ENCODE data around the gene BYSL. TPM values are rescaled to one million over a fixed set of nuclear protein-coding genes. Genes with fewer than 3 reads are reported as not detected.

BYSL gene
- total RNA-seq, 6 donors from 2014 or later: 5.6 to 20.9 (median 12.5) TPM

DNA sequence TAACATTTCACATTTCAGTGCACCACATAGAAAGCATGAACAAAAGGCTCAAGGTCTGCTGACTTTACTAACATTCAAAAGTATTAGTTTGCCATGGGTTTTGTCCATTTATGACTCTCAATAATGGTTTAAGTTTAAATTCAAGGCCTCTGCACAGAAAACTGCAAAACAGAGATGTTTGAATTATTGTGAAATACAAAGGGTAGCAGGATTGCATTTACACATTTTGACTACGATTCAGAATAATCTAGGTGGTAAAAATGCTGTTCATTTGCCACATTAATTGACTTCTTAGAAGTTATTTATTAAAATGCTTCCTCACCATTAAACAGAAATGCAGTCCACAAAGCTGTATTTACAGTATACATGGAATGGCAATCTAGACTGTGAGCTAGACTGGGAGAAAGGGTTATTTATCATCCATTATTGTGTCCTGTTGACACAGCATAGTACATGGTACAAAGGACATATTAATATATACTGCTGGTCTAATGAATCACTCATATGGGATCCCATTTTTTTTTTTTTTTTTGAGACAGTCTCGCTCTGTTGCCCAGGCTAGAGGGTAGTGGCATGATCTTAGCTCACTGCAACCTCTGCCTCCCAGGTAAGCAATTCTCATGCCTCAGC is 44.1 kb upstream of the BYSL start:
- H3K36me3 ChIP-seq: no peaks in the 10 kb centered on the region
- H3K9me3 ChIP-seq: no peaks in the 10 kb centered on the region
- H3K4me3 ChIP-seq: no peak overlapping the region
- 94 to 97% methylated on average over 2 of the region's 2 CpGs for WGBS, 2 donors
- no peak overlapping the region for H3K27ac ChIP-seq
- H3K27me3 ChIP-seq: no peaks in the 10 kb centered on the region
- DNase-seq (no peak), ATAC-seq (ENCODE audit: low FRiP score in 2 of 2) (no peak)
- no peaks in the 10 kb centered on the region for H3K4me1 ChIP-seq
- no peak for TF ChIP-seq POLR2A (IDR thresholded peaks at IDR 0.05)
- TF ChIP-seq EP300 (IDR thresholded peaks at IDR 0.05): no peak
- TF ChIP-seq, protein P1, sequence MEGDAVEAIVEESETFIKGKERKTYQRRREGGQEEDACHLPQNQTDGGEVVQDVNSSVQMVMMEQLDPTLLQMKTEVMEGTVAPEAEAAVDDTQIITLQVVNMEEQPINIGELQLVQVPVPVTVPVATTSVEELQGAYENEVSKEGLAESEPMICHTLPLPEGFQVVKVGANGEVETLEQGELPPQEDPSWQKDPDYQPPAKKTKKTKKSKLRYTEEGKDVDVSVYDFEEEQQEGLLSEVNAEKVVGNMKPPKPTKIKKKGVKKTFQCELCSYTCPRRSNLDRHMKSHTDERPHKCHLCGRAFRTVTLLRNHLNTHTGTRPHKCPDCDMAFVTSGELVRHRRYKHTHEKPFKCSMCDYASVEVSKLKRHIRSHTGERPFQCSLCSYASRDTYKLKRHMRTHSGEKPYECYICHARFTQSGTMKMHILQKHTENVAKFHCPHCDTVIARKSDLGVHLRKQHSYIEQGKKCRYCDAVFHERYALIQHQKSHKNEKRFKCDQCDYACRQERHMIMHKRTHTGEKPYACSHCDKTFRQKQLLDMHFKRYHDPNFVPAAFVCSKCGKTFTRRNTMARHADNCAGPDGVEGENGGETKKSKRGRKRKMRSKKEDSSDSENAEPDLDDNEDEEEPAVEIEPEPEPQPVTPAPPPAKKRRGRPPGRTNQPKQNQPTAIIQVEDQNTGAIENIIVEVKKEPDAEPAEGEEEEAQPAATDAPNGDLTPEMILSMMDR (IDR thresholded peaks at IDR 0.05): no peak
- TF ChIP-seq POLR2AphosphoS5 (IDR thresholded peaks at IDR 0.05): no peak

DNA sequence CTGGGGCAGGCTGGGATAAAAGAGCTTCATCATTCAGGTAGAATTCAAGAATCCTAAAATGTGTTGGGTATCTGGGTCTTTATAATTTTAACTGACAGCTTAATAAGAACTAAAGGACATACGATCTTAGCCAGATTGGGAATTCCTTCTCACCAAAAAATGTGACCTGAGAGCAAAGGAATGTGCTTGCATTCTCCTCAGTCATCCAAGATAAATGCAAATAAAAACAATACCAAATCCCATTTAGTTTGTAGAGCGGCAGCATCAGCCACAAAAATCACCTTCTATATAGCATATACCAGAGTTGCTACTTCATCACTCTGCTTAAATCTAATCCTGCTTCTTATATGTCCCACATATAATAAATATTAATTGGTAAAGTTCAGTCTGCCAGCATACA is 43.1 kb upstream of the BYSL start:
- ATAC-seq (ENCODE audit: low FRiP score in 2 of 2) (no peak), DNase-seq (no peak)
- TF ChIP-seq, protein P1 (IDR thresholded peaks at IDR 0.05): no peak
- TF ChIP-seq POLR2AphosphoS5 (IDR thresholded peaks at IDR 0.05) (no peak), POLR2A (IDR thresholded peaks at IDR 0.05) (no peak)
- Histone ChIP-seq H3K27me3 (no peaks in the 10 kb centered on the region), H3K27ac (no peak overlapping the region), H3K4me3 (no peak overlapping the region), H3K36me3 (no peaks in the 10 kb centered on the region), H3K9me3 (no peaks in the 10 kb centered on the region), H3K4me1 (no peaks in the 10 kb centered on the region)
- WGBS, 2 donors: 79 to 89% methylated on average over 2 of the region's 2 CpGs

DNA sequence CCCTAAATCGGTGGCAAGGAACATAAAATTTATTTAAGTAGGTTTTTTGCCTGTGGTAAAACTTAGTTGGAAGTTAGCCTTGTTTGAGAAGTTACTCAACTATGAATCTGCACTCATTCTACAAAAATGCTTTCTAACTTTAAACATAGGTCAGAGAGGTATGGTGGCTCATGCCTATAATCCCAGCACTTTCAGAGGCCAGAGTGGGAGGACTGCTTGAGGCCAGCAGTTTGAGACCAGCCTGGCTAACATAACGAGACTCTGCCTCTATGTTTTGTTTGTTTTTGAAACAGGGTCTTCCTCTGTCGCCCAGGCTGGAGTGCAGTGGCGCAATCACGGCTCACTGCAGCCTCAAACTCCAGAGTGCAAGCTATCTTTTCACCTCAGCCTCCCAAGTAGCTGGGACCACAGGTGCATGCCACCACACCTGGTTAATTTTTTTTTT is 42.3 kb upstream of the BYSL start:
- no peak for ATAC-seq (ENCODE audit: low FRiP score in 2 of 2)
- 77 to 79% methylated on average over 5 of the region's 5 CpGs for WGBS, 2 donors

DNA sequence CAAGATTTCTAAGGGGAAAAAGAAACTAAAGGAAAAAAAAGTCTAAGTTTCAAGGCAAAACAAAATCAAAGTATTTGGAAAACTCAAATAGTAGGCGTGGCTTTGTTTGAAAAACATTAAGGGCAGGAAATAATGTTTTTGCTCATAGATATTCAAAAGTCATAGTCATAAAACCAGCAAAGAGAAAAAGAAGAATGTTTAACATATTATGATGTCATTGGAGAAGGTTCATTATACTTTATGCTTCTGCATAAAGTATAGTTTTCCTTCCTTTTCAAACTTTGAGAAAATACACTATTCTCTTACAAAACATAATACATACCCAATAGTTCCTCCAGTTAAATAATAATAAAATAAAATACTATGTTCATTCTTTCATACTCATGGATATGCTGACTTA is 39.8 kb upstream of the BYSL start:
- DNase-seq (no peak), ATAC-seq (ENCODE audit: low FRiP score in 2 of 2) (no peak)
- H3K9me3 ChIP-seq: no peaks in the 10 kb centered on the region
- no peak overlapping the region for H3K4me3 ChIP-seq
- H3K27me3 ChIP-seq: no peaks in the 10 kb centered on the region
- no peak overlapping the region for H3K27ac ChIP-seq
- TF ChIP-seq POLR2AphosphoS5 (IDR thresholded peaks at IDR 0.05): no peak
- no peak for TF ChIP-seq EP300 (IDR thresholded peaks at IDR 0.05)
- TF ChIP-seq, protein P1 (IDR thresholded peaks at IDR 0.05): no peak
- TF ChIP-seq POLR2A (IDR thresholded peaks at IDR 0.05): no peak
- no peaks in the 10 kb centered on the region for H3K36me3 ChIP-seq
- H3K4me1 ChIP-seq: peaks cover 0 to 2% (median 0%) of the 10 kb centered on the region in 4 donors
- WGBS, 2 donors: 85 to 98% methylated on average over 1 of the region's 1 CpG

More for the DNA sequence above, 42.3 kb upstream of the BYSL start:
- no peak for TF ChIP-seq POLR2A (IDR thresholded peaks at IDR 0.05)
- TF ChIP-seq, protein P1 (IDR thresholded peaks at IDR 0.05): no peak
- TF ChIP-seq POLR2AphosphoS5 (IDR thresholded peaks at IDR 0.05): no peak
- no peak for TF ChIP-seq EP300 (IDR thresholded peaks at IDR 0.05)
- Histone ChIP-seq H3K27ac (no peak overlapping the region), H3K4me3 (no peak overlapping the region), H3K9me3 (no peaks in the 10 kb centered on the region), H3K36me3 (no peaks in the 10 kb centered on the region), H3K4me1 (no peaks in the 10 kb centered on the region), H3K27me3 (no peaks in the 10 kb centered on the region)
- no peak for DNase-seq

DNA sequence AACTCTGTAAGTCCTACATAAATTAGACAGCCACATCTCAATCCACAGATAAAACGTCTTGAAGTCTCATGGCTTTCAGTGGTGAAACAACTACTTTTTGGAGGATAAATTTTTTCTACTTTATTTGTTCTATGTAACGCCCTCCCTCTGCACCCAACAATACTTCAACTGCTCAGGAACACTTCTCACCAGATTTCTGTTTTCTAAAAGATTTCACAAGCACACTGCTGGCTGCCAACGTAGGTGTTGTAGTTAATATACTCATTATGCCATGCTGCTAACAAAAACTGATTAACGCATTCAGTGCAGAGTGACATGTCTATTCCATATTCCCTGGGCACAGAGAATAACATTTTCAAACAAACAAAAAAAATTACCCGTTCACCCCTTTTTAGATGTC is 36.3 kb upstream of the BYSL start:
- no peak overlapping the region for H3K4me3 ChIP-seq
- H3K9me3 ChIP-seq: no peaks in the 10 kb centered on the region
- DNase-seq (peak in 1 of 2 donors; percentile 43), ATAC-seq (ENCODE audit: low FRiP score in 2 of 2) (no peak)
- no peaks in the 10 kb centered on the region for H3K27me3 ChIP-seq
- WGBS, 2 donors: 66 to 81% methylated on average over 5 of the region's 5 CpGs
- TF ChIP-seq POLR2AphosphoS5 (IDR thresholded peaks at IDR 0.05) (no peak), EP300 (IDR thresholded peaks at IDR 0.05) (no peak), POLR2A (IDR thresholded peaks at IDR 0.05) (no peak)
- TF ChIP-seq, protein P1 (IDR thresholded peaks at IDR 0.05): no peak
- H3K36me3 ChIP-seq: no peaks in the 10 kb centered on the region
- H3K4me1 ChIP-seq: peaks cover 0 to 2% (median 0%) of the 10 kb centered on the region in 4 donors
- H3K27ac ChIP-seq: no peak overlapping the region
